Activated naive CD8-positive, alpha-beta T cell treated with anti-CD3 and anti-CD28 coated beads, Interleukin-2, amount 50 U/mL, for 16 hours (primary cell): Measurements from ENCODE around the gene ABCA8.
"Not testable (repeated sequence)": the region's sequence is repeated elsewhere in the genome, so short reads cannot be mapped to it uniquely, and the experiment has no call there.

Experiments used
- DNase-seq: peaks from one replicate; pipeline ENCODE4 v3.0.0-alpha.2; 2020; ENCODE audit warnings: low read depth, low spot score

Gene ABCA8

GRCh38 chr17:68955181-68955841 lies at the start of gene ABCA8:
TSS of gene ABCA8 (minus strand) at chr17:68955392. CDS start at chr17:68942034, 13,358 bp downstream.
- DNase-seq: no peak

GRCh38 chr17:69004759-69005158 lies 49.6 kb upstream of the ABCA8 start:
- DNase-seq: not testable (repeated sequence)

DNA sequence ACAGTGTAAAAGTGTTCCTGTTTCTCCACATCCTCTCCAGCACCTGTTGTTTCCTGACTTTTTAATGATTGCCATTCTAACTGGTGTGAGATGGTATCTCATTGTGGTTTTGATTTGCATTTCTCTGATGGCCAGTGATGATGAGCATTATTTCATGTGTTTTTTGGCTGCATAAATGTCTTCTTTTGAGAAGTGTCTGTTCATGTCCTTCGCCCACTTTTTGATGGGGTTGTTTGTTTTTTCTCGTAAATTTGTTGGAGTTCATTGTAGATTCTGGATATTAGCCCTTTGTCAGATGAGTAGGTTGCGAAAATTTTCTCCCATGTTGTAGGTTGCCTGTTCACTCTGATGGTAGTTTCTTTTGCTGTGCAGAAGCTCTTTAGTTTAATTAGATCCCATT lies 44.6 kb upstream of the ABCA8 start:
- DNase-seq: not testable (repeated sequence)

DNA sequence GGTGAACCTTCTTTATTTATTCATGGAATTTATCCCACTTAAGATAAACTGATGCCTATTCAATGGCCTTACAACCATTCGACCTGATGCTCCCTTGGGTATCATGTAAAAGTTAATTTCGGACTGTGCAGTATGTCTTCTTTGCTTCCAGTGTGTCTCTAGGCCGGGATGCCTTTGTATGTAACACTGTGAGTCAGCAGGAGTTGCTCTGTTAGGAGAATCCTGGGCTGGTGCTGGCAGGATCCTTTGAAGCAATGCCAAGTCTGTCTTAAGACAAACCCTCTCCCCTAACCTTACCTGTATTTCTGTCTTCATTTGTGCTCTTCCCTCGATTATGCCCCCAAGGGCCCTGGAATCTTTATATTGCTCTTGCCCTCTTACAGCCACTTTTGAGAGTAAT lies 37.9 kb upstream of the ABCA8 start:
- no peak for DNase-seq

GRCh38 chr17:68987966-68988365 lies 32.8 kb upstream of the ABCA8 start:
- DNase-seq: no peak

DNA sequence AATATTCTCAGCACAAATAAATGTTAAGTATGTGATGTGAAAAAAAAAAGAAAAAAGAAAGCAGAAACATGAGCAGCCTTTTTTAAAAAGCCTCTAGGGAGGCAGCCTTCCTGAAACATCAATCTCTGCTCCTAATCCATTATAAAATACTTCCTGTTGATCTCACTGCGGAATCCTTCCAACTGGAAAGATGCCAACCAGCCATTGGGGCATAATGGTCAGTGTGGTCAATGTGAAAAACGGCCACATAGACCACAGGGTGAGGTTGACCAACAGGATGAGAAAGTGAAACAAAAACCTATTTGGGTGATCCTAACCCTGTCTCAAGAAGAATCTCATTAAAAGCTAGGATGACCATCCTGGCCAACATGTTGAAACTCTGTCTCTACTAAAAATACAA lies 26.1 kb upstream of the ABCA8 start:
- DNase-seq: no peak

GRCh38 chr17:68973098-68973846 lies 18.1 kb upstream of the ABCA8 start:
- no peak for DNase-seq

- no peak for DNase-seq
Measured at GRCh38 chr17:68972119-68972704, 17.0 kb upstream of the ABCA8 start.

- DNase-seq: no peak
Measured at GRCh38 chr17:68969101-68969500, 13.9 kb upstream of the ABCA8 start.

DNA sequence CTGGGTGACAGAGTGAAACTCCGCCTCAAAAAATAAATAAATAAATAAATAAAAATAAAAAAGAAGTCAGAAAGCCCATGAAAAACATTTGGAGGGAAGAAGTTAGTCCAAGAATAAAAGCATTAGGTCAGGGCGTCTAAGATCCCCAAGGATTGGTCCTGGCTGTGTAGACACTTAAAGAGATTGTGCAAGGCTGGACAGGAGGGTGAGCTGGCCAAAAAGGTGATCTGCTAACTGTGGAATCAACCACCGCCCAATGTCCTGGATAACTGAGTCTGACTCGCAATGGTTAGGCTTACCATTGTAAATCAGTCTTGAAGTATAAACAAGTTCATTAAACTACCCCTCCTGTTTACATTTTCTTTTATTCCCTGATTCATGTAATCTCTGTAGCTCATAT lies 8.8 kb upstream of the ABCA8 start:
- DNase-seq: no peak

- DNase-seq: no peak
Measured at GRCh38 chr17:68961214-68961882, 6.2 kb upstream of the ABCA8 start.

GRCh38 chr17:68959117-68959516 lies 3.9 kb upstream of the ABCA8 start:
- DNase-seq: not testable (repeated sequence)

DNA sequence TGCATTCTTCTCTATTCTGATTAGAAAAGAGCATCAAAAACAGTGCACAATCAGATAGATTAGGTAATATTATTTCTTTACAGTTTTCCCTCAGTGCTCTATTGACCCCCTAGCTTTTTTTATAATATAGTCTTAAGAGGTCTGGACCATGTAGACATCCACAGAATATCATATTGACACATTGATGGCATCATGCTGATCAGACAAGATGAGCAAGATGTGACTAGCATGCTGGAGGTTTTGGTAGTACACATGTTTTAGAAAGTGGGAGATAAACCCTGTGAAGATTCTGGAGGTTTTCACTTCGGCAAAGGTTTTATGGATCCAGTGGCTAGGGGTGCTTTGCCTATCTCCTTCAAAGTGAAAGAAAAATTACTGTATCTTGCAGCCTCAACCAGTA lies 2.8 kb upstream of the ABCA8 start:
- no peak for DNase-seq

GRCh38 chr17:68954146-68954896 lies 871 bp downstream of the ABCA8 start:
- no peak for DNase-seq

DNA sequence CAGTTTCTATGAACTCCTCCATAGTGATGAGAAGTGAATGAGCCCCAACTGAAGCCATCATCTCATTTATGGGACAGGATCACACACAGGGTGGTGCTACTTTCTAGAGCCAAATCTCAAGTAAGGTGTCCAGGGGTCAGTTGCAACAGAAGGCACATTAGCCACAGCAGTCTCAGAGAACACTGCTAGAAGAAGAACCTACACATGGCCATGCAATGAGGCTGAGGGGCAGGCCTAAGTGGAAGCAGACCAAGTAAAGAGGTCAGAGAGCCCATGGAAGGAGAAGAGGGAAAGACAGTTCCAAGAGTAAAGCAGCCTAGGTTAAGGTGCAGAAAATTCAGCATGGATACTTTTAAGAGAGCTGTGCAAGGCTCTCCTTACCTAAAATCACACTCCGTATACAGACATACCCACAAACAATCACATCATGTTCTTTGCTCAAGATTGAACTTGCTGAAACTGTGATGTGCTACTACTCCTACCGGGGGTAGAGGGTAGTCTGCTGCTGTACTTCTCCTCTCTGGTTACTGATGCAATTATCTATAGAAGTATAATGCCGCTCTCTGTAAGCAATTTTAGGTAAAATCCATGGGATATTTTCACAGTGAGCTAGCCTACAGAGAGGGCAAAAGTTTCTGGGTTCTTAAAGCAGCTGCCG lies 1.7 kb downstream of the ABCA8 start:
- no peak for DNase-seq

DNA sequence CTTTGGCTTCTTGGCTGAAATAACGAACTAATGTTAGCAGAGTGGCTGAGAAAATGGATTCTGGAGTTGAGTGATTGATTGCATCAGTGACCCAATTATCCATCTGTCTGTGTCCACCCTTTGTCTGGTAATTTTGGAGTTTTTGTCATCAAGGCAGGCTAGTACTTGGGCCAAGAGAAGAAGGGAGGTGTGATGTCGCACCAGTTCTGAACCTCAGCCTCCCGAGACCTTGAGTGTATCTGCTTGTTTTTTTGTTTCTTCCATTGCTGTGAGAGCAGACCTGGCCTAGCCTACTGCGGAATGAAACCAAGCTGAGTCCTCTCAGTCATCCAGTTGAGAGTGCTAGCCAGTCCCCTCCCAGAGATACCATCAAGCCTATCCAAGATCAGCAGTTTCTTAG lies 4.5 kb downstream of the ABCA8 start:
- no peak for DNase-seq

- DNase-seq: not testable (repeated sequence)
Measured at GRCh38 chr17:68947868-68948267, 7.3 kb downstream of the ABCA8 start.

GRCh38 chr17:68944435-68945035 lies 10.7 kb downstream of the ABCA8 start:
- DNase-seq: no peak

- DNase-seq: not testable (repeated sequence)
Measured at GRCh38 chr17:68943812-68944182, 11.4 kb downstream of the ABCA8 start.

- DNase-seq: no peak
Measured at GRCh38 chr17:68943123-68943811, 11.9 kb downstream of the ABCA8 start.
